K562 (cell line): Measurements from ENCODE around the gene POFUT2. TPM values are rescaled to one million over a fixed set of nuclear protein-coding genes. Genes with fewer than 3 reads are reported as not detected.

ENCODE experiments used
- BHLHE40 ChIP-seq: IDR thresholded peaks from 2 replicates; pipeline ENCODE4 v1.6.1; 2011; ENCODE audit warnings: low read length, improper control_type of control experiment
- CHCHD3 ChIP-seq: fragments of 250-450 bp; sonication (Bioruptor Pico); IDR thresholded peaks from 2 replicates; pipeline ENCODE4 v2.1.2; 2022; ENCODE audit warnings: mild to moderate bottlenecking
- E2F6 ChIP-seq, 2 experiments: IDR thresholded peaks; 2 replicates each; pipeline ENCODE4 v1.6.1; 2011; ENCODE audit warnings: borderline replicate concordance in 1 of 2, control low read depth in 1 of 2, low read depth in 1 of 2, low read length in 1 of 2, mild to moderate bottlenecking in 1 of 2, mixed read lengths in 1 of 2, moderate library complexity in 1 of 2; ENCODE audit not compliant: insufficient read depth in 1 of 2, insufficient read length in 1 of 2, poor library complexity in 1 of 2, severe bottlenecking in 1 of 2; ENCODE audit errors: extremely low read depth in 1 of 2
- MCM5 ChIP-seq: fragments of 450-650 bp; IDR thresholded peaks from 2 replicates; pipeline ENCODE4 v1.6.1; 2016; ENCODE audit warnings: low read depth
- NFIC ChIP-seq: fragments of 450-650 bp; IDR thresholded peaks from 2 replicates; pipeline ENCODE4 v1.6.1; 2017; ENCODE audit warnings: mild to moderate bottlenecking, inconsistent platforms
- NONO ChIP-seq, 2 experiments: fragments of 200-400 bp in 1 of 2; fragments of 450-650 bp in 1 of 2; formaldehyde crosslinking in 1 of 2; IDR thresholded peaks; 2 replicates each; pipeline ENCODE4 v1.6.1; 2017; ENCODE audit warnings: low read depth in 2 of 2, mild to moderate bottlenecking in 2 of 2, moderate library complexity in 2 of 2, low read length in 1 of 2
- SIN3A ChIP-seq, 2 experiments: fragments of 150-350 bp in 1 of 2; IDR thresholded peaks; 2 replicates each; pipeline ENCODE4 v1.6.1; 2011 to 2016; ENCODE audit warnings: borderline replicate concordance in 2 of 2, low read depth in 2 of 2, low read length in 2 of 2, mild to moderate bottlenecking in 2 of 2, moderate library complexity in 2 of 2; ENCODE audit not compliant: control insufficient read depth in 1 of 2
- SREBF2 ChIP-seq: sonication (generic); formaldehyde crosslinking; IDR thresholded peaks from 2 replicates; pipeline ENCODE4 v1.4.0; 2020; ENCODE audit warnings: mild to moderate bottlenecking, missing genetic modification reagents
- TBP ChIP-seq: optimal IDR thresholded peaks from 2 replicates; pipeline ENCODE3; 2011; ENCODE audit warnings: low read depth, low read length, improper control_type of control experiment
- TEAD1 ChIP-seq, 2 experiments: fragments of 450-650 bp in 1 of 2; sonication (generic) in 1 of 2; formaldehyde crosslinking; IDR thresholded peaks; 2 replicates each; pipeline versions ENCODE4 v1.4.0 to v1.8.0; 2020 to 2022; ENCODE audit warnings: mild to moderate bottlenecking in 2 of 2, missing genetic modification reagents in 1 of 2
- TFE3 ChIP-seq: fragments of 450-650 bp; formaldehyde crosslinking; IDR thresholded peaks from 2 replicates; pipeline ENCODE4 v1.4.0; 2020; ENCODE audit warnings: mild to moderate bottlenecking, mixed read lengths
- ZFP30 ChIP-seq: fragments of 250-450 bp; sonication (Bioruptor Pico); IDR thresholded peaks from 2 replicates; pipeline ENCODE4 v1.8.0; 2022; ENCODE audit warnings: moderate library complexity, mild to moderate bottlenecking, inconsistent platforms, borderline replicate concordance
- ZNF12 ChIP-seq: sonication (generic); formaldehyde crosslinking; IDR thresholded peaks from 2 replicates; pipeline ENCODE4 v1.4.0; 2020; ENCODE audit warnings: mild to moderate bottlenecking, missing genetic modification reagents
- polyA plus RNA-seq, 8 experiments: library from polyadenylated mRNA; depleted of rRNA in 4 of 8; stranded (reverse) in 5 of 8; unstranded in 3 of 8; fragments of >200 nt; fragmentation: Nextera tagmentation in 2 of 8; fragmentation: Illumina TruSeq in 1 of 8; extraction: Ambion mirVana in 2 of 8; extraction: Trizol in 1 of 8; gene quantifications; 2 replicates each; pipeline versions ENCODE4 v1.2.1 to v1.2.3, GENCODE V29; 2011 to 2014; ENCODE audit warnings: inconsistent platforms in 1 of 8, missing spikeins in 1 of 8
- total RNA-seq, 7 experiments: library from RNA; depleted of rRNA in 6 of 7; stranded (reverse); fragments of >200 nt in 6 of 7; fragmentation: Illumina TruSeq in 2 of 7; extraction: Trizol in 2 of 7; gene quantifications; 2 replicates each; pipeline versions ENCODE4 v1.2.1 to v1.2.3, GENCODE V29; 2011 to 2021; ENCODE audit warnings: low replicate concordance in 1 of 7
- TF ChIP-seq, protein P1 (sequence below): conservative IDR thresholded peaks from 2 replicates; pipeline ENCODE4 v1.6.1; 2011; ENCODE audit warnings: low read depth, mild to moderate bottlenecking, low read length; ENCODE audit not compliant: control insufficient read depth
- TF ChIP-seq, protein P2 (sequence below): fragments of 250-450 bp; sonication (Bioruptor Pico); IDR thresholded peaks from 2 replicates; pipeline ENCODE4 v1.4.0; 2020
- TF ChIP-seq, protein P3 (sequence below): IDR thresholded peaks from 2 replicates; pipeline ENCODE4 v1.6.1; 2011; ENCODE audit warnings: borderline replicate concordance, low read depth, mild to moderate bottlenecking, moderate library complexity, low read length; ENCODE audit not compliant: insufficient read depth, poor library complexity, severe bottlenecking

The POFUT2 gene
- total and polyA plus RNA-seq, 9 of the 15 experiments (the other 6 are each of a cell fraction or from before 2014, with no cell fraction given) = 1.1 to 24.2 (median 11.0) TPM

- peak in 1 of 2 experiments; percentile 47 for TF ChIP-seq E2F6 (IDR thresholded peaks at IDR 0.05; ENCODE audit: borderline replicate concordance in 1 of 2, extremely low read depth in 1 of 2, insufficient read depth in 1 of 2, insufficient read length in 1 of 2, low read depth in 1 of 2, low read length in 1 of 2, poor library complexity in 1 of 2, severe bottlenecking in 1 of 2)
- TF ChIP-seq BHLHE40 = peak; percentile 46
- peak; percentile 90 to 96 for TF ChIP-seq SIN3A (IDR thresholded peaks at IDR 0.05; ENCODE audit: borderline replicate concordance in 2 of 2, control insufficient read depth in 1 of 2, low read depth in 2 of 2, low read length in 2 of 2)
- TF ChIP-seq, protein P1, sequence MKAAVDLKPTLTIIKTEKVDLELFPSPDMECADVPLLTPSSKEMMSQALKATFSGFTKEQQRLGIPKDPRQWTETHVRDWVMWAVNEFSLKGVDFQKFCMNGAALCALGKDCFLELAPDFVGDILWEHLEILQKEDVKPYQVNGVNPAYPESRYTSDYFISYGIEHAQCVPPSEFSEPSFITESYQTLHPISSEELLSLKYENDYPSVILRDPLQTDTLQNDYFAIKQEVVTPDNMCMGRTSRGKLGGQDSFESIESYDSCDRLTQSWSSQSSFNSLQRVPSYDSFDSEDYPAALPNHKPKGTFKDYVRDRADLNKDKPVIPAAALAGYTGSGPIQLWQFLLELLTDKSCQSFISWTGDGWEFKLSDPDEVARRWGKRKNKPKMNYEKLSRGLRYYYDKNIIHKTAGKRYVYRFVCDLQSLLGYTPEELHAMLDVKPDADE = peak; percentile 79; the same call in 1 of the 2 replicates
- TF ChIP-seq, protein P2, sequence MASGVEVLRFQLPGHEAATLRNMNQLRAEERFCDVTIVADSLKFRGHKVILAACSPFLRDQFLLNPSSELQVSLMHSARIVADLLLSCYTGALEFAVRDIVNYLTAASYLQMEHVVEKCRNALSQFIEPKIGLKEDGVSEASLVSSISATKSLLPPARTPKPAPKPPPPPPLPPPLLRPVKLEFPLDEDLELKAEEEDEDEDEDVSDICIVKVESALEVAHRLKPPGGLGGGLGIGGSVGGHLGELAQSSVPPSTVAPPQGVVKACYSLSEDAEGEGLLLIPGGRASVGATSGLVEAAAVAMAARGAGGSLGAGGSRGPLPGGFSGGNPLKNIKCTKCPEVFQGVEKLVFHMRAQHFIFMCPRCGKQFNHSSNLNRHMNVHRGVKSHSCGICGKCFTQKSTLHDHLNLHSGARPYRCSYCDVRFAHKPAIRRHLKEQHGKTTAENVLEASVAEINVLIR (CRISPR knock-in tag) = peak; percentile 70
- no peak for TF ChIP-seq ZFP30
- TF ChIP-seq TEAD1 (CRISPR knock-in tag; IDR thresholded peaks at IDR 0.05) = peak in 1 of 2 experiments; percentile 74; a peak in 1 of 4 replicates
- TF ChIP-seq, protein P3, sequence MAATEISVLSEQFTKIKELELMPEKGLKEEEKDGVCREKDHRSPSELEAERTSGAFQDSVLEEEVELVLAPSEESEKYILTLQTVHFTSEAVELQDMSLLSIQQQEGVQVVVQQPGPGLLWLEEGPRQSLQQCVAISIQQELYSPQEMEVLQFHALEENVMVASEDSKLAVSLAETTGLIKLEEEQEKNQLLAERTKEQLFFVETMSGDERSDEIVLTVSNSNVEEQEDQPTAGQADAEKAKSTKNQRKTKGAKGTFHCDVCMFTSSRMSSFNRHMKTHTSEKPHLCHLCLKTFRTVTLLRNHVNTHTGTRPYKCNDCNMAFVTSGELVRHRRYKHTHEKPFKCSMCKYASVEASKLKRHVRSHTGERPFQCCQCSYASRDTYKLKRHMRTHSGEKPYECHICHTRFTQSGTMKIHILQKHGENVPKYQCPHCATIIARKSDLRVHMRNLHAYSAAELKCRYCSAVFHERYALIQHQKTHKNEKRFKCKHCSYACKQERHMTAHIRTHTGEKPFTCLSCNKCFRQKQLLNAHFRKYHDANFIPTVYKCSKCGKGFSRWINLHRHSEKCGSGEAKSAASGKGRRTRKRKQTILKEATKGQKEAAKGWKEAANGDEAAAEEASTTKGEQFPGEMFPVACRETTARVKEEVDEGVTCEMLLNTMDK = peak; percentile 73
- no peak for TF ChIP-seq CHCHD3 (CRISPR knock-in tag)
- peak in 1 of 2 experiments; percentile 85; a peak in 2 of 4 replicates for TF ChIP-seq NONO (IDR thresholded peaks at IDR 0.05; ENCODE audit: low read depth in 2 of 2, low read length in 1 of 2)
- 0 out of 2 replicates have a peak, but pooled peaks have one; percentile 56 for TF ChIP-seq ZNF12 (CRISPR knock-in tag)
- TF ChIP-seq SREBF2 (CRISPR knock-in tag) = no peak
- TF ChIP-seq NFIC = peak; percentile 52
- TF ChIP-seq TFE3 (CRISPR knock-in tag) = no peak
- peak; percentile 70 for TF ChIP-seq TBP
- no peak for TF ChIP-seq MCM5
Measured at GRCh38 chr21:45287438-45288391, at the start of gene POFUT2 (continued).
